Upper lobe of left lung (tissue), 6 donors: ENCODE data around the gene CMIP. TPM values are rescaled to one million over a fixed set of nuclear protein-coding genes. Genes with fewer than 3 reads are reported as not detected.
A peak's percentile ranks its signal among the peaks of the same experiment; 100 is the strongest.

Experiments used
- ATAC-seq, 2 donors: fragments of 200-7000 bp; cut with Tn5 transposase; one replicate each; pipeline ENCODE4 v1.9.1; 2022; ENCODE audit warnings: mild to moderate bottlenecking in 2 of 2, moderate library complexity in 2 of 2; ENCODE audit not compliant: low FRiP score in 2 of 2
- DNase-seq, 2 donors: peaks; one replicate each; pipeline ENCODE4 v3.0.0-alpha.2; 2019 to 2020
- H3K27ac ChIP-seq, 4 donors: fragments of 200-600 bp; sonication (generic); one replicate each; pipeline ENCODE4 v1.5.1; 2016 to 2019
- H3K27me3 ChIP-seq, 4 donors: fragments of 200-600 bp; sonication (generic); one replicate each; pipeline ENCODE4 v1.5.1; 2017 to 2019
- H3K36me3 ChIP-seq, 4 donors: fragments of 200-600 bp; sonication (generic); one replicate each; pipeline ENCODE4 v1.5.1; 2016 to 2019
- H3K4me1 ChIP-seq, 4 donors: fragments of 200-600 bp; sonication (generic); one replicate each; pipeline ENCODE4 v1.5.1; 2018 to 2019
- H3K4me3 ChIP-seq, 4 donors: fragments of 200-600 bp; sonication (generic); one replicate each; pipeline ENCODE4 v1.5.1; 2017 to 2019; ENCODE audit warnings: mild to moderate bottlenecking in 2 of 4, moderate library complexity in 1 of 4
- H3K9me3 ChIP-seq, 4 donors: fragments of 200-600 bp; sonication (generic); one replicate each; pipeline ENCODE4 v1.5.1; 2018 to 2019
- CTCF ChIP-seq, 6 experiments: fragments of 450-650 bp in 4 of 6; fragments of 200-600 bp in 2 of 6; sonication (generic) in 2 of 6; IDR thresholded peaks; one replicate each; pipeline ENCODE4 v1.5.1; 2016 to 2019; ENCODE audit warnings: antibody characterized with exemption in 6 of 6
- EP300 ChIP-seq, 4 donors: sonication (generic); formaldehyde crosslinking; IDR thresholded peaks; one replicate each; pipeline ENCODE4 v1.5.1; 2017; ENCODE audit warnings: antibody characterized with exemption in 4 of 4, control low read depth in 2 of 4
- POLR2A ChIP-seq, 4 donors: fragments of 450-650 bp; IDR thresholded peaks; one replicate each; pipeline ENCODE4 v1.5.1; 2016 to 2017; ENCODE audit warnings: antibody characterized with exemption in 4 of 4, mild to moderate bottlenecking in 2 of 4
- POLR2AphosphoS5 ChIP-seq, 2 donors: sonication (generic); formaldehyde crosslinking; IDR thresholded peaks; one replicate each; pipeline ENCODE4 v1.5.1; 2017; ENCODE audit warnings: antibody characterized with exemption in 2 of 2
- WGBS, 2 donors: methylation state at CpG; one replicate each; pipeline ENCODE4 v1.1.5; 2017 to 2018; 5-methylcytosine and 5-hydroxymethylcytosine counted together
- total RNA-seq, 6 donors: library from RNA; depleted of rRNA in 4 of 6; stranded (reverse); fragments of >200 nt in 4 of 6; gene quantifications; one replicate each; pipeline versions ENCODE4 v1.1.0 to v1.2.1, GENCODE V29; 2016 to 2021
- donor health status: DM: no; HTN: no; CAD: no; lungs with moderate emphysema.
- donor health status: DM: no; HTN: yes; CAD: no; lungs with severe emphysema.

The CMIP gene
- total RNA-seq, 6 donors from 2014 or later: 48.3 to 109 (median 67.6) TPM

GRCh38 chr16:81624760-81625543 lies 180.3 kb downstream of the CMIP start:
- no peaks in the 10 kb centered on the region for H3K9me3 ChIP-seq
- DNase-seq (peak in 1 of 2 donors; percentile 18), ATAC-seq (no peak)
- H3K27ac ChIP-seq: peak overlapping the region in 3 of 4 donors; percentile 33 to 58 (median 41)
- no peak for TF ChIP-seq CTCF (IDR thresholded peaks at IDR 0.05)
- TF ChIP-seq POLR2A (IDR thresholded peaks at IDR 0.05): no peak
- TF ChIP-seq EP300 (IDR thresholded peaks at IDR 0.05): no peak
- TF ChIP-seq POLR2AphosphoS5 (IDR thresholded peaks at IDR 0.05): no peak
- no peak overlapping the region for H3K4me3 ChIP-seq
- peaks cover 13 to 19% (median 16%) of the 10 kb centered on the region in 4 donors for H3K4me1 ChIP-seq
- peaks cover 0 to 22% (median 2%) of the 10 kb centered on the region in 4 donors for H3K36me3 ChIP-seq
- no peaks in the 10 kb centered on the region for H3K27me3 ChIP-seq
- 82 to 89% methylated on average over 8 to 11 of the region's 11 CpGs for WGBS, 2 donors

GRCh38 chr16:81625544-81626153 lies 181.0 kb downstream of the CMIP start:
- H3K4me1 ChIP-seq: peaks cover 13 to 19% (median 16%) of the 10 kb centered on the region in 4 donors
- DNase-seq: peak in 1 of 2 donors; percentile 75
- no peaks in the 10 kb centered on the region for H3K9me3 ChIP-seq
- H3K27me3 ChIP-seq: no peaks in the 10 kb centered on the region
- H3K36me3 ChIP-seq: peaks cover 0 to 20% (median 4%) of the 10 kb centered on the region in 4 donors
- 39 to 73% methylated on average over 7 to 9 of the region's 9 CpGs for WGBS, 2 donors
- no peak overlapping the region for H3K4me3 ChIP-seq
- H3K27ac ChIP-seq: peak overlapping the region in 3 of 4 donors; percentile 33 to 58 (median 41)
- ATAC-seq: peak; percentile 36 to 62
- TF ChIP-seq POLR2A (IDR thresholded peaks at IDR 0.05): no peak
- TF ChIP-seq EP300 (IDR thresholded peaks at IDR 0.05): no peak
- TF ChIP-seq CTCF (IDR thresholded peaks at IDR 0.05): no peak
- peak in 1 of 2 donors; percentile 10 for TF ChIP-seq POLR2AphosphoS5 (IDR thresholded peaks at IDR 0.05)

- Histone ChIP-seq H3K4me1 (peaks cover 13 to 19% (median 16%) of the 10 kb centered on the region in 4 donors), H3K27ac (peak overlapping the region in 3 of 4 donors; percentile 33 to 58 (median 41)), H3K27me3 (no peaks in the 10 kb centered on the region), H3K36me3 (peaks cover 0 to 16% (median 4%) of the 10 kb centered on the region in 4 donors), H3K9me3 (no peaks in the 10 kb centered on the region), H3K4me3 (no peak overlapping the region)
- WGBS, 2 donors: 77 to 80% methylated on average over 6 of the region's 6 CpGs
- DNase-seq (peak in 1 of 2 donors; percentile 27), ATAC-seq (no peak)
- TF ChIP-seq CTCF (IDR thresholded peaks at IDR 0.05): no peak
Observed at GRCh38 chr16:81626181-81626674, 181.6 kb downstream of the CMIP start.

- Histone ChIP-seq H3K27ac (no peak overlapping the region), H3K4me3 (no peak overlapping the region), H3K4me1 (peaks cover 13 to 19% (median 16%) of the 10 kb centered on the region in 4 donors), H3K9me3 (no peaks in the 10 kb centered on the region), H3K27me3 (no peaks in the 10 kb centered on the region), H3K36me3 (peaks cover 0 to 8% (median 4%) of the 10 kb centered on the region in 4 donors)
- DNase-seq (no peak), ATAC-seq (no peak)
- TF ChIP-seq POLR2AphosphoS5 (IDR thresholded peaks at IDR 0.05): no peak
- TF ChIP-seq CTCF (IDR thresholded peaks at IDR 0.05): no peak
- TF ChIP-seq POLR2A (IDR thresholded peaks at IDR 0.05): no peak
- TF ChIP-seq EP300 (IDR thresholded peaks at IDR 0.05): no peak
- WGBS, 2 donors: 93 to 96% methylated on average over 6 of the region's 6 CpGs
Observed at GRCh38 chr16:81627024-81627423, 182.4 kb downstream of the CMIP start.
